ENCODE measurements around the gene KDM3A. TPM values are rescaled to one million over a fixed set of nuclear protein-coding genes. Genes with fewer than 3 reads are reported as not detected.

KDM3A gene
- total RNA-seq, 1 donor from 2014 or later, result 70.0 TPM

DNA sequence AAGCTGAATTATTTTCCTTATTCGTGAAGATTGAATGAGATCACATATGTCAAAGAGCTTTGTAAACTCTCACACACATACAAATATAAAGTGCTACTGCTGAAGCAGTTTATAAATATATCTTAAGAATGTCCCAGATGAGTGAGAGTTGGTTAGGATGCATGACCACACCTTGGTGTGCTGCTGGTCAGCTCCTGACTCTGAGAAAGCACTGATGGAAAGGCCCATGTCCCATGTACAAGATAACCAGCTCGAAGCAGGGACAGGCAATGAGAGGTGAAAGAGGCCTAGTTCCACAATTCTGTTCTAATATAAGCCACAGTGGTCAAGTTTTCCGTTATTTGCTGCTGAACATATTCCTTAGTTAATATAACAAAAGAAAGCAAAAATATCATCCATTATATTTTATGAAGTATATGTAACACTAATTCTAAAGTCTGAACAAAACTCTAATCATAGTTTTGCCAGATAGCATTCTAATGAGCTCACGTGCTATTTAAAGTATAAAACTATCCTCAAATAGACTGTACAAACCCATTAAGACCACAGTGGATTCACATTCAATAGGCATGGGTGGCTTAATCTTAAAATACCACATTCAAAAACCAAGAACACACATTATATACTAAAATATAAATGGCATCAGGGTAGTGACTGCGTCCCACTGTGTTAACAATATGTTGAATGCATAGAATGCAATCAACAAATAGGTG is 72.9 kb downstream of the KDM3A start:
- intact Hi-C loops (cut with micrococcal nuclease), result no loop called here

DNA sequence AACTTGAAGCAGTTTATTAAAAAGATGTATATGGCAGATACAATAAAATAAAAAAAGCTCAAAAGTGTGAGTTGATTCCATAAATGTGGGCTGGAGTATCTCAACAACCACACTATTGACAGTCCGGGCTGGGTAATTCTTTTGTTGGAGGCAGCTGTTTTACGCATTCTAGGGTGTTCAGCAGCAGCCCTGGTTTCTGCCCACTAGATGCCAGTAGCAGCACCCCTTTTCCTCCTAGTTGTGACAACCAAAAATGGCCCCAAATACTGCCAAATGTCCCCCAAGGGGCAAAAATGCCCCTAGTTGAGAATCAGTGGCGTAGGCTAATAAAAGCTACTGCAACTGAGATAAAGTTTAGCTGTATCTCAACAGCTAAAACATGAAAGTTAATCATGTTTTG is 77.3 kb downstream of the KDM3A start:
- intact Hi-C loops (cut with micrococcal nuclease), result no loop called here

DNA sequence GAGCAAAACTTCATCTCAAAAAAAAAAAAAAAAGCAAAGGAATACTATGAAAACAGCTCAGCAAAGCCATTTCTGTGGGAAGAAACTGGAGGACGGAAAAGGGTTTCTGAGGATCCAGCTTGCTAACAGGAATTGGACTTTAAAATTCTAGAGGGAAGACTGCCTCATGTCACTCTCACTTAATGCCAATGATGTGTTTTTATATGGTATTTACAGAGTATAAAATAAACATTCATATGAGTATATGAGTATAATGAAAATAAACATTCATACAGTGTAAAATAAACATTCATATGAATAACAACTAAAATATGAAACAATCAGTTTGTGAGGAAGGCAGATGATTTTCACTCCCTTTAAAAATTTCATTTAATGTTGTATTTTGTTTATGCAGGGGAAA is 78.2 kb downstream of the KDM3A start:
- intact Hi-C loops (cut with micrococcal nuclease), result no loop called here

DNA sequence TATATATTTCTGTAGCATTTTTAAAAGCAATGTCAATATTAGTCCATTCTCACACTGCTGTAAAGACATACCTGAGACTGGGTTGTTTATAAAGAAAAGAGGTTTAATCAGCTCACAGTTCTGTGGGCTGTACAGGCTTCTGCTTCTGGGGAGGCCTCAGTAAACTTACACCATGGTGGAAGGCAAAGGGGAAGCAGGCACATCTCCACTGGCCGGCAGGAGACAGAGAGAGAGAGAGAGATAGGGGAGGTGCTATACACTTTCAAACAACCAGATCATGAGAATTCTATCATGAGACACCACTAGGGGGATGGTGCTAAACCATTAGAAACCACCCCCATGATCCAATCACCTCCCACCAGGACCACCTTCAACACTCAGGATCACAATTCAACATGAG is 79.0 kb downstream of the KDM3A start:
- intact Hi-C loops (cut with micrococcal nuclease), result no loop called here

DNA sequence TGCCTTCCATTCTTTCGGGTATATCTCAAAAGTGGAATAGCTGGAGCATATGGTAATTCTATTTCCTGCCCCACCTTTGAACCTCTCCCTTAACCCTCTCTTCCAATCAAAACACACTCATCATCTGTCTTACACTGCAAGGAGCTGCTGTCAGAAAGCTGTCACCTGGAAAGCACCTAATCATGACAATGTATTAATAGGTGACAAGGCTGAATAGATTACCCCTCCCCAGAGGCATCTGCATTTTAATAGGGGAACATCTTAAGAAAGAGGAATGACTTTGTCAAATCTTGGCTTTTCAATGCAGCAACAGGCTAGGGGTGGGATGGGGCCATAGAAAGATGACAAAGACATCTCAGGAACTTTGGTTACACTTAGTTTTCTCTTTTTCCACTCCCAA is 80.8 kb downstream of the KDM3A start:
- intact Hi-C loops (cut with micrococcal nuclease), result no loop called here

DNA sequence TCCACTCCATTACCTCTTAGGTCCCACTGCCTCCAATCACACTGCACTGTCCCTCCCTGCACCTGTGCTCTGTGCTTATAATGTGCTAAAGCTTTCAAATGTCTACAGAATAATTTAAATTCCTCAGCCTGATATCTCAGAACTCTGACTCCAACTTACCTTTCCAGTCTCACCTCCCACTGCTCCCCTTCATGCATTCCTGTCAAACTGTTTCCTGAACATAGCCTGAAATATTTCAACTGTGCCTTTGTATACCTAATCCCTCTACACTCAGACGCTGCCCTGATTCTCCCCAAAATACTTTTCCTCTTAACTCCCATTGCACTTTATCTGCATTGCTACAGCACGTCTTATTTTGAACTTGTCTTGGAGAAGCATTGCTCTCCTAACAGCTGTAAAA is 81.5 kb downstream of the KDM3A start:
- intact Hi-C loops (cut with micrococcal nuclease), result no loop called here

DNA sequence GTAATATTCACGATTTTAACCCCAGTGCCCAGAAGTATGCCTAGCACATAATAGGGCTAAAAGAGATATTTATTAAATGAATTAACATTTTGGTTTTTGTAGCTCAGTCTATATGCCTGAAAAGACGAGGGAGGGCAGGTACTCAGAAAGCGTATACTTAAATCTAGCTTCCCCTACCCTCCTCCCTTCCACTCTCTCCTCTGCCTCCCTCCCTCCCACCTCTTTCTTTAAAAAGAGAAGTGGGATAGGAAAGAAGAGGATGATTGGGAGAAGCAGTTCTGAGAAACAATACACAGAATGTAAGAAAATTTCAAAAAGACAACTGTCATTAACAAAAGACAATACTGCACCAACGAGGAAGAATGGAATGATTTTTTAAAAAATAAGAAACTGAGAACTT is 82.3 kb downstream of the KDM3A start:
- intact Hi-C loops (cut with micrococcal nuclease), result no loop called here

DNA sequence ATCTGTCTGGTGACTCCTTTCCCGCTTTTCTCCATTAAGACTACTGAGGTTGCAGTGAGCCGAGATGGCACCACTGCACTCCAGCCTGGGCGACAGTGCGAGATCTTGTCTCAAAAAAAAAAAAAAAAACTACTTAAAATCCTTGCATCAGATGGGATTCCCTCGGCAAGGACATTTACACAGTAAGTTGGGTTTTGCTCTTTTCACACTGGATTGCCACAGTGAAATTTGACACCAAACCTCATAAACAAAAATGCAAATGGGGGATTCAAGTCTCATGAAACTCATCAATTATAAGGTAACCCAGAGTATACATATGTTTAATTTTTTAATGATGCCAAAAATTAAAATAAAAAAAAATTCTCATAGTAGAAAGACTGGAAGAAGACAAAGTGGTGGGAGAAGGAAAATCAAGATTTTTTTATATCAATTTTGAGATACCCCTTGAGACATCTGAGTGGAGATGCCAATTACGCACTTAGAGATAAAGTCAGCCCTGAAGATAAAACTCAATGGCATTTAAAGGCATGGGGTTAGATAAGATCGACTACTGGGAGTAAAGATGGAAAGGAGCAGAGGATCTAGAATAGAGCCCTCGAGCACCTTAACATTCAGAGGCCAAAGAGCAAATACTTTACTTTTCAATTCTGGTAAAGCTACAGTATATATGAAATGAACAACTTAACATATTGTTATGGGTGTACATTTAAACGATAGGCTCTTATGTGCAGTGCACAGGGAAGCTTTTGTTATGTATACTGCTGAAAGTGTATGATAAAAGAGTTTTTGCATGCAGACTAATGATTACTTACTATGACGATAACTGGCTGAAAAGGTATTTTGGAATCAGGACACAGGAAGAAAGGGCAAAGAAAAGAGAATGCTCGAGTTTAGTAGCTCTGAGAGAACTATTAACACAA is 84.5 kb downstream of the KDM3A start:
- intact Hi-C loops (cut with micrococcal nuclease), result no loop called here

DNA sequence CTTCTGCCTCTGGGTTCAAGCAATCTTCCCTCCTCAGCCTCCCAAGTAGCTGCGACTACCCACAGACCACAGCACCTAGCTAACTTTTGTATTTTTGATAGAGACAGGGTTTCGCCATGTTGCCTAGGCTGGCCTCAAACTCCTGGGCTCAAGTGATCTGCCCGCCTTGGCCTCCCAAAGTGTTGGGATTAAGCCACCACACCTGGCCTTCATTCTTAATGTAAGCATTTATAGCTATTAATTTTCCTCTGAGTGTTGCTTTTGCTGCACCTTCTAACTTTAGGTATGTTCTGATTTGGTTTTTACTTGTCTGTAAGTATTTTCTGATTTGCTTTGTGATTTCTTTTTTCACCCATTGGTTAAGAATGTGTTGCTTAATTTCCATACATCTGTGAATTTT is 92.4 kb downstream of the KDM3A start:
- intact Hi-C loops (cut with micrococcal nuclease), result no loop called here

DNA sequence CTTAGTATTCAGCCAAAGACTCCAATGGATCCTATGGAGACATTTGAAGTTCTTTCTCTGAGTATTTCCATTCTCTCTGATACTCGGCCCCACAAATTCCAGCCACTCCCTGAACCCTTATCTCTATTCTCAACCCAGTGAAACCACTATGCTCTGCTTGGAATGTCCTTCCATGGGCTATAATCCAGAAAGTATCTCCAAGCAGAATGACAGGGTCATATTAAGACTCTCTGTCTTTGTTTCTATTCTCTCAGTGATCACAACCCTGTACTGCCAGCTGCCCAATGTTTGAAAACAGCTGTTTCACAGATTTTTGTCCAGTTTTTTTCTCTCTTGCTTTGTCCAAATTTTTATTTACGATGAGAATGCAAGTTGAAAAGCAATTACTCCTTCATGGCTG is 100.2 kb downstream of the KDM3A start:
- intact Hi-C loops (cut with micrococcal nuclease), result no loop called here

Other genes with a start within 250 kb of the KDM3A start
- gene IMMT, start 245.9 kb upstream of the KDM3A start, total RNA-seq, result 168 and 169 TPM in 2 replicates
- 48.5 and 55.6 TPM in 2 replicates for gene MRPL35, start 241.9 kb upstream of the KDM3A start, total RNA-seq
- 0.45 and 0.57 TPM in 2 replicates for gene REEP1, start 103.7 kb upstream of the KDM3A start, total RNA-seq
- 46.0 and 51.8 TPM in 2 replicates for gene CHMP3, start 122.1 kb downstream of the KDM3A start, total RNA-seq
- 13.2 and 13.7 TPM in 2 replicates for gene RNF103, start 182.5 kb downstream of the KDM3A start, total RNA-seq